Prostate gland (tissue), 2 donors: ENCODE data around the gene ESF1.

Experiments
- POLR2AphosphoS5 ChIP-seq: sonication (generic); formaldehyde crosslinking; IDR thresholded peaks from one replicate; pipeline ENCODE4 v1.6.1; 2017; ENCODE audit warnings: antibody characterized with exemption
- TF ChIP-seq, protein P1 (sequence below), 4 experiments: fragments of 200-600 bp in 2 of 4; fragments of 450-650 bp in 2 of 4; sonication (generic) in 2 of 4; IDR thresholded peaks; 1 replicate in 3 of 4; 2 replicates in 1 of 4; pipeline ENCODE4 v1.5.1; 2016 to 2019; ENCODE audit warnings: antibody characterized with exemption in 4 of 4, mild to moderate bottlenecking in 2 of 4, moderate library complexity in 2 of 4

DNA sequence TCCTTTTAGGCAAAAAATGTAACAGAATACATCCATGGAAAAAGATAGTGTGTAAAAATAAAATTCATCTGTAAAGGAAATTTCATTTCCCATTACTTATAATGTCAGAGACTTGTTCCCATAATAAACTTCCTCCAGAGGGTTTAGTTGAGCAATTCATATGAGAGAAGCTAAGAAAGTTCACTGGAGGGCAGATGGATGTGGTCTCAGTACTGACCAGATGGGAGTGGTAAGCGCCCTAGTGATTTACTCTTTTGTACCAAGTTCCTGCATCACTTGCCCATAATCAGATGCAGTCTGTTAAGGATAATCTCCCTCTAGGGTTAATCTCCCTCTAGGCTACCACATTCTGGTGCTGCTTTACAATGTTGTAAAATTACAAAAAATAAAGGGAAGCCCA is 61.7 kb downstream of the ESF1 start:
- TF ChIP-seq POLR2AphosphoS5: no peak
- TF ChIP-seq, protein P1, sequence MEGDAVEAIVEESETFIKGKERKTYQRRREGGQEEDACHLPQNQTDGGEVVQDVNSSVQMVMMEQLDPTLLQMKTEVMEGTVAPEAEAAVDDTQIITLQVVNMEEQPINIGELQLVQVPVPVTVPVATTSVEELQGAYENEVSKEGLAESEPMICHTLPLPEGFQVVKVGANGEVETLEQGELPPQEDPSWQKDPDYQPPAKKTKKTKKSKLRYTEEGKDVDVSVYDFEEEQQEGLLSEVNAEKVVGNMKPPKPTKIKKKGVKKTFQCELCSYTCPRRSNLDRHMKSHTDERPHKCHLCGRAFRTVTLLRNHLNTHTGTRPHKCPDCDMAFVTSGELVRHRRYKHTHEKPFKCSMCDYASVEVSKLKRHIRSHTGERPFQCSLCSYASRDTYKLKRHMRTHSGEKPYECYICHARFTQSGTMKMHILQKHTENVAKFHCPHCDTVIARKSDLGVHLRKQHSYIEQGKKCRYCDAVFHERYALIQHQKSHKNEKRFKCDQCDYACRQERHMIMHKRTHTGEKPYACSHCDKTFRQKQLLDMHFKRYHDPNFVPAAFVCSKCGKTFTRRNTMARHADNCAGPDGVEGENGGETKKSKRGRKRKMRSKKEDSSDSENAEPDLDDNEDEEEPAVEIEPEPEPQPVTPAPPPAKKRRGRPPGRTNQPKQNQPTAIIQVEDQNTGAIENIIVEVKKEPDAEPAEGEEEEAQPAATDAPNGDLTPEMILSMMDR (IDR thresholded peaks at IDR 0.05): no peak
